ENCODE measurements around the gene SETD7.

SETD7 gene

GRCh38 chr4:139501927-139502899 is 53.8 kb downstream of the SETD7 start:
- POLR2A ChIA-PET: no interaction called here
- no peak for TF ChIP-seq CTCF (IDR thresholded peaks at IDR 0.05; ENCODE audit: control extremely low read depth, extremely low read depth, low read depth, missing control alignments)
- CTCF ChIA-PET: interaction anchor here (1.1 to 6.0 kb wide), 5 partner anchors 9 to 153 kb away, joined by 3 to 27 read pairs (median 6); no protein-coding TSS in a partner anchor
- DNase-seq (ENCODE audit: extremely low spot score): no peak

- POLR2A ChIA-PET: no interaction called here
- CTCF ChIA-PET: interaction anchor here (1.4 to 6.0 kb wide), 3 partner anchors 10 to 154 kb away, joined by 3 to 27 read pairs (median 7); no protein-coding TSS in a partner anchor
These were observed 54.5 kb downstream of the SETD7 start for GRCh38 chr4:139501527-139501926.

GRCh38 chr4:139501117-139501516 is 54.9 kb downstream of the SETD7 start:
- CTCF ChIA-PET: interaction anchor here (1.4 to 6.0 kb wide), 3 partner anchors 10 to 154 kb away, joined by 3 to 27 read pairs (median 7); no protein-coding TSS in a partner anchor
- no peak for TF ChIP-seq CTCF (IDR thresholded peaks at IDR 0.05; ENCODE audit: control extremely low read depth, extremely low read depth, low read depth, missing control alignments)
- POLR2A ChIA-PET: no interaction called here
- no peak for DNase-seq (ENCODE audit: extremely low spot score)

More at GRCh38 chr4:139501527-139501926, 54.5 kb downstream of the SETD7 start:
- DNase-seq (ENCODE audit: extremely low spot score): no peak
- TF ChIP-seq CTCF (IDR thresholded peaks at IDR 0.05; ENCODE audit: control extremely low read depth, extremely low read depth, low read depth, missing control alignments): no peak

GRCh38 chr4:139499186-139499585 is 56.8 kb downstream of the SETD7 start:
- DNase-seq (ENCODE audit: extremely low spot score): no peak
- no peak for TF ChIP-seq CTCF (IDR thresholded peaks at IDR 0.05; ENCODE audit: control extremely low read depth, extremely low read depth, low read depth, missing control alignments)
- CTCF ChIA-PET: interaction anchor here (1.7 kb wide), 1 partner anchor 9 kb away, joined by 4 read pairs; no protein-coding TSS in a partner anchor
- POLR2A ChIA-PET: no interaction called here

- no peak for DNase-seq (ENCODE audit: extremely low spot score)
- CTCF ChIA-PET: interaction anchor here (1.0 to 1.1 kb wide), 2 partner anchors 11 to 61 kb away, joined by 3 to 4 read pairs; no protein-coding TSS in a partner anchor
- no peak for TF ChIP-seq CTCF (IDR thresholded peaks at IDR 0.05; ENCODE audit: control extremely low read depth, extremely low read depth, low read depth, missing control alignments)
- POLR2A ChIA-PET: no interaction called here
These were observed 62.8 kb downstream of the SETD7 start for GRCh38 chr4:139493176-139493575.

- ChIA-PET CTCF (interaction anchor here (1.1 kb wide), 1 partner anchor 62 kb away, joined by 3 read pairs; no protein-coding TSS in a partner anchor), POLR2A (no interaction called here)
- no peak for DNase-seq (ENCODE audit: extremely low spot score)
- TF ChIP-seq CTCF (IDR thresholded peaks at IDR 0.05; ENCODE audit: control extremely low read depth, extremely low read depth, low read depth, missing control alignments): no peak
These were observed 63.6 kb downstream of the SETD7 start for GRCh38 chr4:139492429-139492828.
